ENCODE results near the gene PMPCA. TPM values are rescaled to one million over a fixed set of nuclear protein-coding genes. Genes with fewer than 3 reads are reported as not detected.

The PMPCA gene
- total and polyA plus RNA-seq, 2 of the 8 experiments (the other 6 are each of a cell fraction or from before 2014, with no cell fraction given), result 60.0 to 88.2 TPM

- TF ChIP-seq, protein P1, sequence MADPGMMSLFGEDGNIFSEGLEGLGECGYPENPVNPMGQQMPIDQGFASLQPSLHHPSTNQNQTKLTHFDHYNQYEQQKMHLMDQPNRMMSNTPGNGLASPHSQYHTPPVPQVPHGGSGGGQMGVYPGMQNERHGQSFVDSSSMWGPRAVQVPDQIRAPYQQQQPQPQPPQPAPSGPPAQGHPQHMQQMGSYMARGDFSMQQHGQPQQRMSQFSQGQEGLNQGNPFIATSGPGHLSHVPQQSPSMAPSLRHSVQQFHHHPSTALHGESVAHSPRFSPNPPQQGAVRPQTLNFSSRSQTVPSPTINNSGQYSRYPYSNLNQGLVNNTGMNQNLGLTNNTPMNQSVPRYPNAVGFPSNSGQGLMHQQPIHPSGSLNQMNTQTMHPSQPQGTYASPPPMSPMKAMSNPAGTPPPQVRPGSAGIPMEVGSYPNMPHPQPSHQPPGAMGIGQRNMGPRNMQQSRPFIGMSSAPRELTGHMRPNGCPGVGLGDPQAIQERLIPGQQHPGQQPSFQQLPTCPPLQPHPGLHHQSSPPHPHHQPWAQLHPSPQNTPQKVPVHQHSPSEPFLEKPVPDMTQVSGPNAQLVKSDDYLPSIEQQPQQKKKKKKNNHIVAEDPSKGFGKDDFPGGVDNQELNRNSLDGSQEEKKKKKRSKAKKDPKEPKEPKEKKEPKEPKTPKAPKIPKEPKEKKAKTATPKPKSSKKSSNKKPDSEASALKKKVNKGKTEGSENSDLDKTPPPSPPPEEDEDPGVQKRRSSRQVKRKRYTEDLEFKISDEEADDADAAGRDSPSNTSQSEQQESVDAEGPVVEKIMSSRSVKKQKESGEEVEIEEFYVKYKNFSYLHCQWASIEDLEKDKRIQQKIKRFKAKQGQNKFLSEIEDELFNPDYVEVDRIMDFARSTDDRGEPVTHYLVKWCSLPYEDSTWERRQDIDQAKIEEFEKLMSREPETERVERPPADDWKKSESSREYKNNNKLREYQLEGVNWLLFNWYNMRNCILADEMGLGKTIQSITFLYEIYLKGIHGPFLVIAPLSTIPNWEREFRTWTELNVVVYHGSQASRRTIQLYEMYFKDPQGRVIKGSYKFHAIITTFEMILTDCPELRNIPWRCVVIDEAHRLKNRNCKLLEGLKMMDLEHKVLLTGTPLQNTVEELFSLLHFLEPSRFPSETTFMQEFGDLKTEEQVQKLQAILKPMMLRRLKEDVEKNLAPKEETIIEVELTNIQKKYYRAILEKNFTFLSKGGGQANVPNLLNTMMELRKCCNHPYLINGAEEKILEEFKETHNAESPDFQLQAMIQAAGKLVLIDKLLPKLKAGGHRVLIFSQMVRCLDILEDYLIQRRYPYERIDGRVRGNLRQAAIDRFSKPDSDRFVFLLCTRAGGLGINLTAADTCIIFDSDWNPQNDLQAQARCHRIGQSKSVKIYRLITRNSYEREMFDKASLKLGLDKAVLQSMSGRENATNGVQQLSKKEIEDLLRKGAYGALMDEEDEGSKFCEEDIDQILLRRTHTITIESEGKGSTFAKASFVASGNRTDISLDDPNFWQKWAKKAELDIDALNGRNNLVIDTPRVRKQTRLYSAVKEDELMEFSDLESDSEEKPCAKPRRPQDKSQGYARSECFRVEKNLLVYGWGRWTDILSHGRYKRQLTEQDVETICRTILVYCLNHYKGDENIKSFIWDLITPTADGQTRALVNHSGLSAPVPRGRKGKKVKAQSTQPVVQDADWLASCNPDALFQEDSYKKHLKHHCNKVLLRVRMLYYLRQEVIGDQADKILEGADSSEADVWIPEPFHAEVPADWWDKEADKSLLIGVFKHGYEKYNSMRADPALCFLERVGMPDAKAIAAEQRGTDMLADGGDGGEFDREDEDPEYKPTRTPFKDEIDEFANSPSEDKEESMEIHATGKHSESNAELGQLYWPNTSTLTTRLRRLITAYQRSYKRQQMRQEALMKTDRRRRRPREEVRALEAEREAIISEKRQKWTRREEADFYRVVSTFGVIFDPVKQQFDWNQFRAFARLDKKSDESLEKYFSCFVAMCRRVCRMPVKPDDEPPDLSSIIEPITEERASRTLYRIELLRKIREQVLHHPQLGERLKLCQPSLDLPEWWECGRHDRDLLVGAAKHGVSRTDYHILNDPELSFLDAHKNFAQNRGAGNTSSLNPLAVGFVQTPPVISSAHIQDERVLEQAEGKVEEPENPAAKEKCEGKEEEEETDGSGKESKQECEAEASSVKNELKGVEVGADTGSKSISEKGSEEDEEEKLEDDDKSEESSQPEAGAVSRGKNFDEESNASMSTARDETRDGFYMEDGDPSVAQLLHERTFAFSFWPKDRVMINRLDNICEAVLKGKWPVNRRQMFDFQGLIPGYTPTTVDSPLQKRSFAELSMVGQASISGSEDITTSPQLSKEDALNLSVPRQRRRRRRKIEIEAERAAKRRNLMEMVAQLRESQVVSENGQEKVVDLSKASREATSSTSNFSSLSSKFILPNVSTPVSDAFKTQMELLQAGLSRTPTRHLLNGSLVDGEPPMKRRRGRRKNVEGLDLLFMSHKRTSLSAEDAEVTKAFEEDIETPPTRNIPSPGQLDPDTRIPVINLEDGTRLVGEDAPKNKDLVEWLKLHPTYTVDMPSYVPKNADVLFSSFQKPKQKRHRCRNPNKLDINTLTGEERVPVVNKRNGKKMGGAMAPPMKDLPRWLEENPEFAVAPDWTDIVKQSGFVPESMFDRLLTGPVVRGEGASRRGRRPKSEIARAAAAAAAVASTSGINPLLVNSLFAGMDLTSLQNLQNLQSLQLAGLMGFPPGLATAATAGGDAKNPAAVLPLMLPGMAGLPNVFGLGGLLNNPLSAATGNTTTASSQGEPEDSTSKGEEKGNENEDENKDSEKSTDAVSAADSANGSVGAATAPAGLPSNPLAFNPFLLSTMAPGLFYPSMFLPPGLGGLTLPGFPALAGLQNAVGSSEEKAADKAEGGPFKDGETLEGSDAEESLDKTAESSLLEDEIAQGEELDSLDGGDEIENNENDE (IDR thresholded peaks at IDR 0.05; ENCODE audit: insufficient replicate concordance, low read length), result no peak
These were observed 59.9 kb downstream of the PMPCA start (continued) for GRCh38 chr9:136470356-136470755.

Data from H1 (cell line).